Stimulated activated CD8-positive, alpha-beta memory T cell treated with anti-CD3 and anti-CD28 coated beads, Interleukin-4, amount 100 ng/mL, for 24 hours (primary cell): ENCODE data around the gene CCN5.
"Not testable (repeated sequence)": the region's sequence is repeated elsewhere in the genome, so short reads cannot be mapped to it uniquely, and the experiment has no call there.

Experiments used
- DNase-seq: peaks from one replicate; pipeline ENCODE4 v3.0.0-alpha.2; 2020; ENCODE audit warnings: low read depth

CCN5 gene

DNA sequence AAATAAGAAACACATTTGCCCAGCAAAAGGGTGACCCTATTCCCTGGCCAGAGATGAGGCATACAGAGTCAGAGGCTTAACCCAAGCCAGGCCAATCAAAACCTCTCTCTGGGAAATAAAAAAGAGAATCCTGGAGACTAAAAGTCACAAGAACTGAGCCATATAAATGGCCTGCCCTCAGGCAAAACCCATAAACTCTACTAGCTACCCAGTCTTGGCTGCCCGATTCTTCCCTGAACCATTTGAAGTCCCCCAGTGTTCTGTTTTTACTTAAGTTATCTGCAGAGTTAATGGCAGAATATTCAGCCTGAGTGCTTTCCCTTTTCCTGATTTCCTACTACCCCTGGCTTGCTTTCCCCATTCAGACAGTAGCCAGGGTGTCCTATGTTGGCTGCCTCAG lies 44.4 kb downstream of the CCN5 start:
- DNase-seq: no peak

GRCh38 chr20:44761423-44761822 lies 46.3 kb downstream of the CCN5 start:
- no peak for DNase-seq

DNA sequence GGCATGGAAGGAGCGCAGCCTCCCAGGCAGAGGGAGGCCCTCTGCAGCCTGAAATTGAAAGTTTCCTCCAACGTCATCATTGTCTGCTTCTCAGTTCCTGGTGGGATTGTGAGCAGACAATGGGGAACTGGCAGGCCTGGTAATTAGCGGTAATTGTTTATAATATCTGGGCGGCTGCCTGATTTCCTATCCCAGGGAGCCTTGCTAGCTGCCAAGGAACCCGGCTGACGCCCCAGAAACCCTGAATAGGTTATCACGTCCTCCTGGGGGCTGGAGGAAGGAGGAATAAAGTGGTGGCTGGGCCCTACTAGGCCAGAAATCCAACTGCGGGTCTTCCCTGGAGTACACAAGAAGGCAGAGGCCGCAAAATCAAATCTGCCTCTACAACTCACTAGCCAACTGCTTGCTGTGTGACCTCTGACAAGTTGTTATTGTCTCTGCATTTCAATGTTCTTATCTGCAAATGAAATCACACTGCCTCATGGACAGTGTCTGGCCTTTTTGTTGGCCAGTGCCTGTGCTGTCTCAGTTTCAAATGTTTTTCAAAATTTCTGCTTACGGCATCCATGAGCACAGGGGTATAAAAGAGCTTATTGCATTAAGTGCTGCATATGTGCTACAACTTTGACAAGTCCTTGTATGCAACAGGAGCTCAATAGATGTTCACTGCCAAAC lies 47.4 kb downstream of the CCN5 start:
- no peak for DNase-seq

GRCh38 chr20:44763798-44764197 lies 48.6 kb downstream of the CCN5 start:
- DNase-seq: not testable (repeated sequence)

- DNase-seq: no peak
These were observed 49.9 kb downstream of the CCN5 start for GRCh38 chr20:44765091-44765490.

DNA sequence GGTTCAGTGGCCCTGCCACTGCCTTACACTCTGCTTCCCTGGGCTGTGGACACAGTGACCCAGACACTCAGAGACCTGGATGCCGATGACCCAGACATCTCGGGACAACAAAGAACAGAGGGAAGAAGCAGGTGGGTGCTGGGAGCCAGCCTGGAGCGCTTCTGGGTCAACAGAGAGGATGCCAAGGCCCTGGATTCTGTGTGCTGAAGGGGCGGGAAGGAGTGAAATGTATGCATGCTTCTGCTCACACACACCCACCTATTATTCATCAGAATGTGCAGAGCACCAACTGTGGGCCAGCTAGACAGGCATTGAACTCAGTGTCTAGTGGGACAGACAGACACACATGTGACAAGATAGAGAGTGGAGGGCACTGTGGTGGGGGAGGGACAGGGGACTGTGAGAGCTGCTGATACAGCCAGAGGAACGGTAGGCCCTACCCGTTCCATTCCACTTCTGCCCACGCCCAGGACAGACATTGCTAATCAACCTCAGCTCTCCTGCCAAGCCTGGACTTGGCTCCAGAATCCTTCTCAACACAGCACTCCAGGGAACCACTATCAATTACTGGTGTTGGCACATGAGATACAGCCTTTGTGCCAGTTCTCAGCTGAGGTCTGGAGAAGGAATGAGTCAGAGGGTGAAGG lies 50.7 kb downstream of the CCN5 start:
- no peak for DNase-seq

DNA sequence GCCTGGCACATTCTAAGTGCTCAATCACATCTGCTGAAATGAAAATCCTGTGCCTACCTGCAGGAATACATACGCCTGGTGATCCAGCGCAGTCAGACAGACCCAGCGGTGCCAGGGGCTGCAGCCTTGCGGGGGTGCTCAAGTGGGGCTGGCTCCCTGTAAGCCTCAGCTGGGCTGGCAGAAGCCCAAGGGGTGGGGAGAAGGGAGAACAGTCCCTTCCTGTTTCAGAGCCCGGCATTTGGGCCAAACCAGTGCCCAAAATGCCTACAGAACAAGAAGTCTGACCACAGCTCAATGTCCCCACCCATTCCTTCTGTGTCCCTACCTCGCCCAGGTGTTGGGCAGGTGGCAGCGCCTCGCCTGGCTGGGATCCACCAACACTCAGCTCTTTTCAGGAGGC lies 53.1 kb downstream of the CCN5 start:
- DNase-seq: no peak

GRCh38 chr20:44768854-44769480 lies 53.8 kb downstream of the CCN5 start:
- no peak for DNase-seq

- no peak for DNase-seq
These were observed 54.3 kb downstream of the CCN5 start for GRCh38 chr20:44769481-44769863.

- no peak for DNase-seq
These were observed 55.5 kb downstream of the CCN5 start for GRCh38 chr20:44770484-44771171.

GRCh38 chr20:44771172-44771535 lies 56.0 kb downstream of the CCN5 start:
- no peak for DNase-seq

- DNase-seq: no peak
These were observed 57.5 kb downstream of the CCN5 start for GRCh38 chr20:44772636-44773035.

GRCh38 chr20:44773070-44773829 lies 58.1 kb downstream of the CCN5 start:
- DNase-seq: no peak

DNA sequence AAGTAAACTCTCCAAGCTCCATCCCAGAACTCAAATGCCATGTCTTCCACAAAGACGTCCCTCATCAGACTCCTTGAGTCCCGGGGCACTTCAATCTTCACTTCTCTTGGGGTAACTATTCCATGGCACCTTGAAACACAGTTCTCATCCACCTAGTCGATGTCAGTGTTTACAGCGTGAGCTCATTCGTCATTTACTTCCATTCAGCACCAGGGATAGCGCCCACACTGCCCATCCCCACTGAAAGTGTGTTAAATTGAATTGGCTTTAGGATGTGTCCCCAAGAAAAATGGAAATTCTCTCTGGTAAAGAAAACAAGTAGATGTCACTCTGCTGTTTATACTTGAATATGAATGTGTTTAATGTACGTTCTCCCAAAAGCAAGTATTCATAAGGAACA lies 61.8 kb downstream of the CCN5 start:
- DNase-seq: no peak
